HepG2 (cell line): ENCODE measurements around the gene CYBC1. TPM values are rescaled to one million over a fixed set of nuclear protein-coding genes. Genes with fewer than 3 reads are reported as not detected.
A peak's percentile ranks its signal among the peaks of the same experiment; 100 is the strongest.

Experiments used
- ATF6 ChIP-seq: sonication (generic); formaldehyde crosslinking; conservative IDR thresholded peaks from 2 replicates; pipeline ENCODE4 v1.4.0; 2020; ENCODE audit warnings: missing genetic modification reagents
- BORCS8-MEF2B ChIP-seq: sonication (generic); formaldehyde crosslinking; IDR thresholded peaks from 2 replicates; pipeline ENCODE4 v1.8.0; 2022; ENCODE audit warnings: mild to moderate bottlenecking, missing genetic modification reagents
- FOXM1 ChIP-seq: sonication (generic); formaldehyde crosslinking; IDR thresholded peaks from 2 replicates; pipeline ENCODE4 v1.5.0; 2020; ENCODE audit warnings: missing genetic modification reagents
- FOXO1 ChIP-seq: sonication (generic); formaldehyde crosslinking; IDR thresholded peaks from 2 replicates; pipeline ENCODE4 v1.4.0; 2020; ENCODE audit warnings: missing genetic modification reagents
- KLF15 ChIP-seq: sonication (generic); formaldehyde crosslinking; IDR thresholded peaks from 2 replicates; pipeline ENCODE4 v1.8.1; 2023; ENCODE audit warnings: borderline replicate concordance, mild to moderate bottlenecking, inconsistent platforms, missing genetic modification reagents, mixed read lengths
- MBNL3 ChIP-seq: fragments of 250-450 bp; sonication (Bioruptor Pico); conservative IDR thresholded peaks from 2 replicates; pipeline ENCODE4 v1.8.0; 2022; ENCODE audit warnings: mild to moderate bottlenecking, inconsistent platforms
- MXI1 ChIP-seq: IDR thresholded peaks from 3 replicates; pipeline ENCODE4 v1.6.1; 2012; ENCODE audit warnings: low read depth, low read length, inconsistent platforms, borderline replicate concordance
- PATZ1 ChIP-seq: sonication (generic); formaldehyde crosslinking; IDR thresholded peaks from 2 replicates; pipeline ENCODE4 v1.4.0; 2020; ENCODE audit warnings: missing genetic modification reagents
- PAX8 ChIP-seq: sonication (generic); formaldehyde crosslinking; IDR thresholded peaks from 2 replicates; pipeline ENCODE4 v1.8.0; 2022; ENCODE audit warnings: mild to moderate bottlenecking, missing genetic modification reagents, borderline replicate concordance
- POLR2AphosphoS5 ChIP-seq: IDR thresholded peaks from 2 replicates; pipeline ENCODE4 v1.6.1; 2012; ENCODE audit warnings: low read depth, low read length
- POLR2G ChIP-seq: fragments of 200-400 bp; formaldehyde crosslinking; IDR thresholded peaks from 2 replicates; pipeline ENCODE4 v1.6.1; 2018; ENCODE audit warnings: mild to moderate bottlenecking, low read depth, low read length, moderate library complexity
- PRMT3 ChIP-seq: sonication (generic); formaldehyde crosslinking; IDR thresholded peaks from 2 replicates; pipeline ENCODE4 v1.8.1; 2022; ENCODE audit warnings: low read depth, mild to moderate bottlenecking, moderate library complexity, missing genetic modification reagents, borderline replicate concordance
- RARA ChIP-seq: IDR thresholded peaks from 2 replicates; pipeline ENCODE4 v1.6.1; 2016; ENCODE audit warnings: missing genetic modification reagents, missing compliant biosample characterization
- SMAD1 ChIP-seq: sonication (generic); formaldehyde crosslinking; IDR thresholded peaks from 2 replicates; pipeline ENCODE4 v1.4.0; 2020; ENCODE audit warnings: missing genetic modification reagents, low read depth, mild to moderate bottlenecking, borderline replicate concordance
- TCF7L2 ChIP-seq: IDR thresholded peaks from 2 replicates; pipeline ENCODE4 v1.6.1; 2011; ENCODE audit warnings: mild to moderate bottlenecking, low read depth, low read length, moderate library complexity
- ZFP36 ChIP-seq: fragments of 150-350 bp; IDR thresholded peaks from 2 replicates; pipeline ENCODE4 v1.6.1; 2018; ENCODE audit warnings: borderline replicate concordance, low read length, low read depth; ENCODE audit not compliant: partially characterized antibody
- ZFP36L2 ChIP-seq: sonication (generic); formaldehyde crosslinking; IDR thresholded peaks from 2 replicates; pipeline ENCODE4 v1.4.0; 2020; ENCODE audit warnings: missing genetic modification reagents
- ZNF124 ChIP-seq: sonication (generic); formaldehyde crosslinking; IDR thresholded peaks from 2 replicates; pipeline ENCODE4 v1.4.0; 2020; ENCODE audit warnings: missing genetic modification reagents
- ZNF180 ChIP-seq: sonication (generic); formaldehyde crosslinking; IDR thresholded peaks from 2 replicates; pipeline ENCODE4 v1.4.0; 2020; ENCODE audit warnings: low read depth, missing genetic modification reagents, borderline replicate concordance
- ZNF235 ChIP-seq: sonication (generic); formaldehyde crosslinking; IDR thresholded peaks from 2 replicates; pipeline ENCODE4 v1.8.1; 2023; ENCODE audit warnings: mild to moderate bottlenecking, missing genetic modification reagents, borderline replicate concordance
- ZNF24 ChIP-seq: fragments of 450-650 bp; IDR thresholded peaks from 2 replicates; pipeline ENCODE4 v1.6.1; 2017; ENCODE audit warnings: antibody characterized with exemption, mild to moderate bottlenecking
- ZNF367 ChIP-seq: sonication (generic); formaldehyde crosslinking; IDR thresholded peaks from 2 replicates; pipeline ENCODE4 v1.4.0; 2020; ENCODE audit warnings: missing genetic modification reagents, borderline replicate concordance
- ZNF564 ChIP-seq: sonication (generic); formaldehyde crosslinking; IDR thresholded peaks from 2 replicates; pipeline ENCODE4 v1.8.1; 2023; ENCODE audit warnings: mild to moderate bottlenecking, missing genetic modification reagents
- ZNF652 ChIP-seq: IDR thresholded peaks from 2 replicates; pipeline ENCODE4 v1.6.1; 2016; ENCODE audit warnings: low read depth, borderline replicate concordance
- ZNF660 ChIP-seq: sonication (generic); formaldehyde crosslinking; IDR thresholded peaks from 2 replicates; pipeline ENCODE4 v1.5.1; 2020; ENCODE audit warnings: mild to moderate bottlenecking, low read depth, missing genetic modification reagents, borderline replicate concordance
- ZSCAN29 ChIP-seq: sonication (generic); formaldehyde crosslinking; conservative IDR thresholded peaks from 2 replicates; pipeline ENCODE4 v1.4.0; 2020; ENCODE audit warnings: mild to moderate bottlenecking, missing genetic modification reagents
- polyA plus RNA-seq, 8 experiments: library from polyadenylated mRNA; depleted of rRNA in 3 of 8; stranded (reverse) in 7 of 8; unstranded in 1 of 8; fragments of >200 nt; fragmentation: Illumina TruSeq in 4 of 8; extraction: Trizol in 4 of 8; gene quantifications; 2 replicates each; pipeline versions ENCODE4 v1.2.1 to v1.2.3, GENCODE V29; 2011 to 2016; ENCODE audit warnings: low read depth in 4 of 8, missing spikeins in 1 of 8, mixed read lengths in 1 of 8; ENCODE audit not compliant: insufficient read depth in 1 of 8
- total RNA-seq, 5 experiments: library from RNA; depleted of rRNA; stranded (reverse); fragments of >200 nt; fragmentation: Illumina TruSeq; extraction: Trizol; gene quantifications; 2 replicates each; pipeline ENCODE4 v1.2.3, GENCODE V29; 2016; ENCODE audit warnings: low read depth in 1 of 5
- TF ChIP-seq, protein P1 (sequence below): sonication (generic); formaldehyde crosslinking; IDR thresholded peaks from 2 replicates; pipeline ENCODE4 v1.4.0; 2020; ENCODE audit warnings: mild to moderate bottlenecking, missing genetic modification reagents

The CYBC1 gene
- total and polyA plus RNA-seq, 2 of the 13 experiments (the other 11 are each of a cell fraction or from before 2014, with no cell fraction given), result 43.4 to 44.1 TPM

GRCh38 chr17:82412535-82413520 is 37.7 kb downstream of the CYBC1 start (continued):
- TF ChIP-seq ZFP36, result no peak
- TF ChIP-seq, protein P1, sequence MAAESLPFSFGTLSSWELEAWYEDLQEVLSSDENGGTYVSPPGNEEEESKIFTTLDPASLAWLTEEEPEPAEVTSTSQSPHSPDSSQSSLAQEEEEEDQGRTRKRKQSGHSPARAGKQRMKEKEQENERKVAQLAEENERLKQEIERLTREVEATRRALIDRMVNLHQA (CRISPR knock-in tag), result no peak
- TF ChIP-seq MBNL3, result no peak
- TF ChIP-seq SMAD1, result no peak
- no peak for TF ChIP-seq ZNF367 (CRISPR knock-in tag)
- no peak for TF ChIP-seq ZNF235 (CRISPR knock-in tag)
- peak; percentile 33; the same call in 1 of the 2 replicates for TF ChIP-seq FOXO1 (CRISPR knock-in tag)
- no peak for TF ChIP-seq ZSCAN29
- TF ChIP-seq POLR2G, result no peak
- TF ChIP-seq KLF15, result no peak
- no peak for TF ChIP-seq ZFP36L2 (CRISPR knock-in tag)
- TF ChIP-seq TCF7L2, result no peak
- TF ChIP-seq FOXM1 (CRISPR knock-in tag), result no peak
- no peak for TF ChIP-seq ZNF124 (CRISPR knock-in tag)
- TF ChIP-seq PAX8 (CRISPR knock-in tag), result no peak
- TF ChIP-seq PATZ1, result 0 out of 2 replicates have a peak, but pooled peaks have one; percentile 61
- no peak for TF ChIP-seq ZNF180
- TF ChIP-seq ZNF652, result no peak
- TF ChIP-seq ZNF24, result no peak
- TF ChIP-seq RARA (CRISPR knock-in tag), result peak; percentile 59; the same call in 1 of the 2 replicates
- TF ChIP-seq MXI1, result peak; percentile 31; the same call in 1 of the 3 replicates
- no peak for TF ChIP-seq POLR2AphosphoS5
- no peak for TF ChIP-seq ATF6 (CRISPR knock-in tag)
- TF ChIP-seq PRMT3 (CRISPR knock-in tag), result no peak
- TF ChIP-seq BORCS8-MEF2B (CRISPR knock-in tag), result peak; percentile 66; the same call in 1 of the 2 replicates
- TF ChIP-seq ZNF564 (CRISPR knock-in tag), result no peak
- no peak for TF ChIP-seq ZNF660
